GM12878 (cell line): ENCODE data around the gene ANK3.

Source experiments
- CBFB ChIP-seq: IDR thresholded peaks from 2 replicates; pipeline ENCODE4 v1.6.1; 2016; ENCODE audit warnings: antibody characterized with exemption, low read depth
- ETV6 ChIP-seq, 2 experiments: fragments of 450-650 bp in 1 of 2; IDR thresholded peaks in 1 of 2; conservative IDR thresholded peaks in 1 of 2; 2 replicates each; pipeline ENCODE4 v1.6.1; 2014; ENCODE audit warnings: antibody characterized with exemption in 1 of 2, borderline replicate concordance in 1 of 2, low read depth in 1 of 2, mild to moderate bottlenecking in 1 of 2, moderate library complexity in 1 of 2
- EZH2 ChIP-seq: IDR thresholded peaks from 2 replicates; pipeline ENCODE4 v1.6.1; 2012; ENCODE audit warnings: low read depth, mild to moderate bottlenecking, control low read depth, inconsistent platforms, low read length, borderline replicate concordance; ENCODE audit not compliant: control insufficient read depth
- MTA3 ChIP-seq: IDR thresholded peaks from 2 replicates; pipeline ENCODE4 v1.6.1; 2012; ENCODE audit warnings: low read length, inconsistent platforms, borderline replicate concordance
- POLR2A ChIP-seq: IDR thresholded peaks from 2 replicates; pipeline ENCODE4 v1.6.1; 2011; ENCODE audit warnings: low read depth, mild to moderate bottlenecking, low read length
- SMC3 ChIP-seq: IDR thresholded peaks from 2 replicates; pipeline ENCODE4 v1.6.1; 2011; ENCODE audit warnings: low read length, improper control_type of control experiment, borderline replicate concordance
- ZNF274 ChIP-seq: IDR thresholded peaks from one replicate; pipeline ENCODE4 v1.8.0; 2011; ENCODE audit not compliant: insufficient read length, insufficient read depth
- TF ChIP-seq, protein P1 (sequence below): fragments of 450-650 bp; IDR thresholded peaks from 2 replicates; pipeline ENCODE4 v1.6.1; 2014; ENCODE audit warnings: mild to moderate bottlenecking
- TF ChIP-seq, protein P2 (sequence below): IDR thresholded peaks from 2 replicates; pipeline ENCODE4 v1.6.1; 2012; ENCODE audit warnings: mild to moderate bottlenecking, low read depth, low read length

DNA sequence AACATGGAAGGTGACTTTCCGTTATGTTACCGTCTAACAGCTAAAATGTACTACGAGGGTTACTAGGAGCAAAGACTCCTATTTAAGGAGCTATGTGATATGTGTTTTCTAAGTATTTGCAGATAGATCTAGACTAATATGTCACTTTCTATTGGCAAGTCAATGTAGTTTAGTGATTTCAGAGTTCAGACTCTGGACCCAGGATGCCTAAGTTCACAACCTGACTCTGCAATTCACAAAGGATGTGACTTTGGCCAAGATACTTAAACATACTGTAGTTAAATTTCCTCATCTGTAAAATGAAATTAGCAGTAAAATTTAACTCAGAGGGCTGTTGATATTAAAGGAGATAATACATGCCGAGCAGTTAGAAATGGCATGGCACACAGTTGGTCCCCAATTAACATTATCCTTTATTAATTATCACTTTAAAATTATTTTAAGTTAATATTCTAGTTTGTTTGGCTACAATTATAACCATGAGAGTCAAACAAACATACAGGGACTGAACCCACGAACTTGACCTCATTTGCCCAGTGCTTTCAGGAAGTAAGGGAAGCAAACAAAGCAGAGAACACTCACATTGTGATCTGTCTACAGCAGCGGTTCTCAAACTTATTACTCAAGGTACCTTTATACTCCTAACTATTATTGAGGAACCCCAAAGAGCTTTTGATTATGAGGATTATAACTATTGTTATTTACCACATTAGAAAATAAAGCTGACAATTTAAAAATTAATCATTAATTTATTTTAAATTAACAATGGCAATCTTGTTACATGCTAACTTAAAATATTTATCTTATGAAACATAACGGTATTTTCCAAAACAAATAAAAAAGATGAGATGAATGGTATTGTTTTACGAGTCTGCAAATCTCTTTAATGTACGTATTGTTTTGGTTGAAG, 94.4 kb downstream of the ANK3 start:
- no peak for TF ChIP-seq MTA3
- no peak for TF ChIP-seq EZH2
- no peak for TF ChIP-seq SMC3
- TF ChIP-seq CBFB, result no peak
- no peak for TF ChIP-seq POLR2A
- TF ChIP-seq, protein P1, sequence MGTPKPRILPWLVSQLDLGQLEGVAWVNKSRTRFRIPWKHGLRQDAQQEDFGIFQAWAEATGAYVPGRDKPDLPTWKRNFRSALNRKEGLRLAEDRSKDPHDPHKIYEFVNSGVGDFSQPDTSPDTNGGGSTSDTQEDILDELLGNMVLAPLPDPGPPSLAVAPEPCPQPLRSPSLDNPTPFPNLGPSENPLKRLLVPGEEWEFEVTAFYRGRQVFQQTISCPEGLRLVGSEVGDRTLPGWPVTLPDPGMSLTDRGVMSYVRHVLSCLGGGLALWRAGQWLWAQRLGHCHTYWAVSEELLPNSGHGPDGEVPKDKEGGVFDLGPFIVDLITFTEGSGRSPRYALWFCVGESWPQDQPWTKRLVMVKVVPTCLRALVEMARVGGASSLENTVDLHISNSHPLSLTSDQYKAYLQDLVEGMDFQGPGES, result no peak
- no peak for TF ChIP-seq ZNF274
- TF ChIP-seq, protein P2, sequence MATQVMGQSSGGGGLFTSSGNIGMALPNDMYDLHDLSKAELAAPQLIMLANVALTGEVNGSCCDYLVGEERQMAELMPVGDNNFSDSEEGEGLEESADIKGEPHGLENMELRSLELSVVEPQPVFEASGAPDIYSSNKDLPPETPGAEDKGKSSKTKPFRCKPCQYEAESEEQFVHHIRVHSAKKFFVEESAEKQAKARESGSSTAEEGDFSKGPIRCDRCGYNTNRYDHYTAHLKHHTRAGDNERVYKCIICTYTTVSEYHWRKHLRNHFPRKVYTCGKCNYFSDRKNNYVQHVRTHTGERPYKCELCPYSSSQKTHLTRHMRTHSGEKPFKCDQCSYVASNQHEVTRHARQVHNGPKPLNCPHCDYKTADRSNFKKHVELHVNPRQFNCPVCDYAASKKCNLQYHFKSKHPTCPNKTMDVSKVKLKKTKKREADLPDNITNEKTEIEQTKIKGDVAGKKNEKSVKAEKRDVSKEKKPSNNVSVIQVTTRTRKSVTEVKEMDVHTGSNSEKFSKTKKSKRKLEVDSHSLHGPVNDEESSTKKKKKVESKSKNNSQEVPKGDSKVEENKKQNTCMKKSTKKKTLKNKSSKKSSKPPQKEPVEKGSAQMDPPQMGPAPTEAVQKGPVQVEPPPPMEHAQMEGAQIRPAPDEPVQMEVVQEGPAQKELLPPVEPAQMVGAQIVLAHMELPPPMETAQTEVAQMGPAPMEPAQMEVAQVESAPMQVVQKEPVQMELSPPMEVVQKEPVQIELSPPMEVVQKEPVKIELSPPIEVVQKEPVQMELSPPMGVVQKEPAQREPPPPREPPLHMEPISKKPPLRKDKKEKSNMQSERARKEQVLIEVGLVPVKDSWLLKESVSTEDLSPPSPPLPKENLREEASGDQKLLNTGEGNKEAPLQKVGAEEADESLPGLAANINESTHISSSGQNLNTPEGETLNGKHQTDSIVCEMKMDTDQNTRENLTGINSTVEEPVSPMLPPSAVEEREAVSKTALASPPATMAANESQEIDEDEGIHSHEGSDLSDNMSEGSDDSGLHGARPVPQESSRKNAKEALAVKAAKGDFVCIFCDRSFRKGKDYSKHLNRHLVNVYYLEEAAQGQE, result no peak
- no peak for TF ChIP-seq ETV6 (conservative IDR thresholded peaks at IDR 0.05 in 1 of 2, IDR thresholded peaks at IDR 0.05 in 1 of 2; ENCODE audit: borderline replicate concordance in 1 of 2, low read depth in 1 of 2)
